Aorta (tissue), 5 donors: Measurements from ENCODE around the gene GRK2. TPM values are rescaled to one million over a fixed set of nuclear protein-coding genes. Genes with fewer than 3 reads are reported as not detected.

Experiments used
- ATAC-seq: fragments of 200-7000 bp; cut with Tn5 transposase; one replicate; pipeline ENCODE4 v1.9.1; 2022; ENCODE audit warnings: moderate library complexity; ENCODE audit not compliant: low FRiP score
- DNase-seq, 2 donors: peaks; one replicate each; pipeline ENCODE4 v3.0.0-alpha.2; 2020
- H3K27ac ChIP-seq, 2 donors: one replicate each; pipeline ENCODE4 v1.5.1; 2013; ENCODE audit warnings: low read length in 2 of 2, mild to moderate bottlenecking in 2 of 2, moderate library complexity in 2 of 2, control low read depth in 1 of 2, inconsistent platforms in 1 of 2, low read depth in 1 of 2
- H3K27me3 ChIP-seq, 2 donors: one replicate each; pipeline ENCODE4 v1.6.1; 2013; ENCODE audit warnings: control low read depth in 1 of 2, low read length in 1 of 2, mild to moderate bottlenecking in 1 of 2, moderate library complexity in 1 of 2; ENCODE audit not compliant: insufficient read depth in 2 of 2, control insufficient read depth in 1 of 2
- H3K36me3 ChIP-seq, 2 donors: one replicate each; pipeline ENCODE4 v1.6.1; 2013; ENCODE audit warnings: control low read depth in 1 of 2, low read length in 1 of 2, mild to moderate bottlenecking in 1 of 2; ENCODE audit not compliant: insufficient read depth in 2 of 2, control insufficient read depth in 1 of 2
- H3K4me1 ChIP-seq, 2 donors: one replicate each; pipeline ENCODE4 v1.6.1; 2013; ENCODE audit warnings: low read length in 2 of 2, control low read depth in 1 of 2, mild to moderate bottlenecking in 1 of 2, moderate library complexity in 1 of 2; ENCODE audit not compliant: insufficient read depth in 2 of 2, control insufficient read depth in 1 of 2
- H3K4me3 ChIP-seq, 2 donors: one replicate each; pipeline ENCODE4 v1.5.1; 2013; ENCODE audit warnings: low read length in 2 of 2, control low read depth in 1 of 2, mild to moderate bottlenecking in 1 of 2
- H3K9me3 ChIP-seq: one replicate; pipeline ENCODE4 v1.6.1; 2013; ENCODE audit warnings: mild to moderate bottlenecking, low read length; ENCODE audit not compliant: control insufficient read depth
- WGBS, 2 donors: extraction: QIAGEN DNeasy Blood & Tissue Kit; methylation state at CpG; one replicate each; pipeline ENCODE4 v1.1.7; 2013; 5-methylcytosine and 5-hydroxymethylcytosine counted together
- intact Hi-C, 2 donors: fragments of 100-400 bp; cut with DNase I; formaldehyde crosslinking; loops; one replicate each; pipeline versions ENCODE4 v1.14.2 to v1.15.0; 2022
- polyA plus RNA-seq, 2 donors: library from polyadenylated mRNA; stranded (reverse); fragments of 200-250 nt; gene quantifications; one replicate each; pipeline ENCODE4 v1.2.3, GENCODE V29; 2013
- total RNA-seq, 2 donors: library from RNA; stranded (reverse); fragmentation: NEBNext Ultra II Directional; extraction: Animal tissue kit (Norgen Biotek cat#: 25700); gene quantifications; one replicate each; pipeline ENCODE4 v1.2.1, GENCODE V29; 2021
- donor health status: healthy with polysubstance abuse.
- donor health status: Bipolar disorder and iron deficiency.
- donor health status: DM: no; HTN: no; CAD: no.
- donor health status: DM: no; HTN: no; CAD: no.
- donor health status: DM: yes; HTN: yes; CAD: no.

Gene GRK2
- total and polyA plus RNA-seq, 4 donors, result 29.3 to 77.6 (median 53.7) TPM

GRCh38 chr11:67289651-67290479, 23.6 kb downstream of the GRK2 start:
- Histone ChIP-seq H3K36me3 (peaks cover 0 to 6% of the 10 kb centered on the region in 2 donors), H3K9me3 (no peaks in the 10 kb centered on the region), H3K4me1 (no peaks in the 10 kb centered on the region), H3K4me3 (peak overlapping the region; percentile 64 to 88), H3K27me3 (no peaks in the 10 kb centered on the region), H3K27ac (peak overlapping the region in 1 of 2 donors; percentile 7)
- peak; percentile 71 to 78 for DNase-seq
- intact Hi-C loops, result no loop called here
- WGBS, 2 donors, result 16 to 19% methylated on average over 33 to 36 of the region's 36 CpGs
- no peak for ATAC-seq

- H3K4me1 ChIP-seq, result no peaks in the 10 kb centered on the region
- H3K4me3 ChIP-seq, result no peak overlapping the region
- H3K36me3 ChIP-seq, result peaks cover 0 to 4% of the 10 kb centered on the region in 2 donors
- intact Hi-C loops, result no loop called here
- no peaks in the 10 kb centered on the region for H3K27me3 ChIP-seq
- no peak for ATAC-seq
- H3K9me3 ChIP-seq, result no peaks in the 10 kb centered on the region
- WGBS, 2 donors, result 29 to 30% methylated on average over 7 of the region's 7 CpGs
- DNase-seq, result peak; percentile 82 to 85
- H3K27ac ChIP-seq, result peak overlapping the region in 1 of 2 donors; percentile 5
These were observed 24.5 kb downstream of the GRK2 start for GRCh38 chr11:67290801-67291200.

- ATAC-seq (no peak), DNase-seq (peak; percentile 56 to 71)
- intact Hi-C loops, result no loop called here
- no peaks in the 10 kb centered on the region for H3K27me3 ChIP-seq
- H3K4me1 ChIP-seq, result no peaks in the 10 kb centered on the region
- H3K27ac ChIP-seq, result no peak overlapping the region
- H3K9me3 ChIP-seq, result no peaks in the 10 kb centered on the region
- WGBS, 2 donors, result 90 to 91% methylated on average over 33 of the region's 33 CpGs
- H3K36me3 ChIP-seq, result peaks cover 0 to 4% of the 10 kb centered on the region in 2 donors
- no peak overlapping the region for H3K4me3 ChIP-seq
These were observed 25.5 kb downstream of the GRK2 start for GRCh38 chr11:67291481-67292381.

GRCh38 chr11:67292671-67293070, 26.4 kb downstream of the GRK2 start:
- H3K36me3 ChIP-seq, result peaks cover 0 to 4% of the 10 kb centered on the region in 2 donors
- H3K27me3 ChIP-seq, result no peaks in the 10 kb centered on the region
- H3K4me1 ChIP-seq, result no peaks in the 10 kb centered on the region
- H3K9me3 ChIP-seq, result no peaks in the 10 kb centered on the region
- H3K4me3 ChIP-seq, result no peak overlapping the region
- ATAC-seq, result no peak
- intact Hi-C loops, result no loop called here
- no peak for DNase-seq
- WGBS, 2 donors, result 28 to 29% methylated on average over 3 of the region's 3 CpGs
- H3K27ac ChIP-seq, result no peak overlapping the region

GRCh38 chr11:67293090-67293489, 26.8 kb downstream of the GRK2 start:
- H3K27ac ChIP-seq, result no peak overlapping the region
- ATAC-seq (no peak), DNase-seq (no peak)
- no peaks in the 10 kb centered on the region for H3K9me3 ChIP-seq
- WGBS, 2 donors, result 36 to 40% methylated on average over 3 of the region's 3 CpGs
- H3K4me1 ChIP-seq, result no peaks in the 10 kb centered on the region
- H3K36me3 ChIP-seq, result peaks cover 0 to 4% of the 10 kb centered on the region in 2 donors
- H3K4me3 ChIP-seq, result no peak overlapping the region
- intact Hi-C loops, result no loop called here
- H3K27me3 ChIP-seq, result no peaks in the 10 kb centered on the region

- H3K27ac ChIP-seq, result no peak overlapping the region
- no peaks in the 10 kb centered on the region for H3K9me3 ChIP-seq
- H3K4me1 ChIP-seq, result no peaks in the 10 kb centered on the region
- H3K36me3 ChIP-seq, result peaks cover 0 to 5% of the 10 kb centered on the region in 2 donors
- intact Hi-C loops, result no loop called here
- DNase-seq (no peak), ATAC-seq (no peak)
- 99 to 100% methylated on average over 1 of the region's 1 CpG for WGBS, 2 donors
- H3K27me3 ChIP-seq, result no peaks in the 10 kb centered on the region
- no peak overlapping the region for H3K4me3 ChIP-seq
These were observed 29.6 kb downstream of the GRK2 start for GRCh38 chr11:67295846-67296245.

- intact Hi-C loops, result no loop called here
These were observed 32.5 kb downstream of the GRK2 start for GRCh38 chr11:67298786-67299185.

GRCh38 chr11:67299471-67300191, 33.4 kb downstream of the GRK2 start:
- DNase-seq, result peak in 1 of 2 donors; percentile 63
- intact Hi-C loops, result no loop called here

More at GRCh38 chr11:67298786-67299185, 32.5 kb downstream of the GRK2 start:
- Histone ChIP-seq H3K4me1 (no peaks in the 10 kb centered on the region), H3K9me3 (no peaks in the 10 kb centered on the region), H3K27ac (no peak overlapping the region), H3K4me3 (no peak overlapping the region), H3K36me3 (peaks cover 0 to 3% of the 10 kb centered on the region in 2 donors), H3K27me3 (no peaks in the 10 kb centered on the region)
- ATAC-seq (no peak), DNase-seq (peak in 1 of 2 donors; percentile 28)
- WGBS, 2 donors, result 92 to 95% methylated on average over 7 of the region's 7 CpGs

More at GRCh38 chr11:67299471-67300191, 33.4 kb downstream of the GRK2 start:
- H3K27ac ChIP-seq, result no peak overlapping the region
- WGBS, 2 donors, result 92 to 94% methylated on average over 26 to 29 of the region's 29 CpGs
- peaks cover 0 to 3% of the 10 kb centered on the region in 2 donors for H3K36me3 ChIP-seq
- H3K9me3 ChIP-seq, result no peaks in the 10 kb centered on the region
- no peaks in the 10 kb centered on the region for H3K4me1 ChIP-seq
- no peak for ATAC-seq
- H3K27me3 ChIP-seq, result no peaks in the 10 kb centered on the region
- H3K4me3 ChIP-seq, result no peak overlapping the region
